ENCODE results near the gene FAM98A.

DNA sequence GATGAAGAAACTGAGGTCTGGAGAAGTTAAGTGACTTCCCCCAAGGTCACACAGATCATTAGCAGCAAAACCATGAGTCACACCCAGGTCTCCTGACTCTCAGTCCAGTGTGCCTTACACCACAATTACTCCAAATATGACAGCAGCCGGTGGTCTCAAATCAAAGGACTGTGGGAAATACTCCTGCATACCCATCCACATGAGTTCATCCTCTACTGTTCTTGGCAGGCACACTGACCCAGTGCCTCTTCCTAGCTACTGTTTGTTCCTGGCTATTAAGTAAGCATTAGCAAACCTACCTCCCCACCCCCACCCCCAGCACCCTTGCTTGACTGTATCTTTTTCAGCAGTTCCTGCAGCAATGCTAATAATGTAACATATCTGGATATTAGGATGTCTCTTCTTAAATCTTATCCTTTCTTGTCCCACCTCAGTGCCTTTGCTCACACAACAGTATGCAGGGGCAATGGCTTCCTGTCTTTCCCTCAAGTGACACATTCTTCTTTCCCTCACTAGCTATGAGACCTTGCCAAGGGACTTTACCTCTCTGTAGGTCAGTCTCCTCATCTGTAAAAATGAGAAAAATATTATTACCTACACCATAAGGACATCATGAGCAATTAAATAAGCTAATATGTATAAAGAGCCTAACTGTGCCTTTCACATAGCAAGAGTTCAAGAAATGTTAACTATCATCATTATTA, 46.2 kb downstream of the FAM98A start:
- TF ChIP-seq, protein P1, sequence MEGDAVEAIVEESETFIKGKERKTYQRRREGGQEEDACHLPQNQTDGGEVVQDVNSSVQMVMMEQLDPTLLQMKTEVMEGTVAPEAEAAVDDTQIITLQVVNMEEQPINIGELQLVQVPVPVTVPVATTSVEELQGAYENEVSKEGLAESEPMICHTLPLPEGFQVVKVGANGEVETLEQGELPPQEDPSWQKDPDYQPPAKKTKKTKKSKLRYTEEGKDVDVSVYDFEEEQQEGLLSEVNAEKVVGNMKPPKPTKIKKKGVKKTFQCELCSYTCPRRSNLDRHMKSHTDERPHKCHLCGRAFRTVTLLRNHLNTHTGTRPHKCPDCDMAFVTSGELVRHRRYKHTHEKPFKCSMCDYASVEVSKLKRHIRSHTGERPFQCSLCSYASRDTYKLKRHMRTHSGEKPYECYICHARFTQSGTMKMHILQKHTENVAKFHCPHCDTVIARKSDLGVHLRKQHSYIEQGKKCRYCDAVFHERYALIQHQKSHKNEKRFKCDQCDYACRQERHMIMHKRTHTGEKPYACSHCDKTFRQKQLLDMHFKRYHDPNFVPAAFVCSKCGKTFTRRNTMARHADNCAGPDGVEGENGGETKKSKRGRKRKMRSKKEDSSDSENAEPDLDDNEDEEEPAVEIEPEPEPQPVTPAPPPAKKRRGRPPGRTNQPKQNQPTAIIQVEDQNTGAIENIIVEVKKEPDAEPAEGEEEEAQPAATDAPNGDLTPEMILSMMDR (IDR thresholded peaks at IDR 0.05): no peak
- TF ChIP-seq POLR2A (IDR thresholded peaks at IDR 0.05): no peak

All from adrenal gland (tissue), 5 donors.